8988T (cell line): ENCODE measurements around the gene TM2D3.
"Not testable (repeated sequence)": the region's sequence is repeated elsewhere in the genome, so short reads cannot be mapped to it uniquely, and the experiment has no call there.

Experiments
- DNase-seq: peaks from one replicate; pipeline ENCODE4 v3.0.0; 2011

Gene TM2D3

GRCh38 chr15:101654624-101655337 is 2.6 kb upstream of the TM2D3 start:
- not testable (repeated sequence) for DNase-seq

- no peak for DNase-seq
These were observed 2.0 kb upstream of the TM2D3 start for GRCh38 chr15:101654171-101654570.

GRCh38 chr15:101652786-101653430 is 727 bp upstream of the TM2D3 start:
- DNase-seq: no peak

- DNase-seq: no peak
These were observed 555 bp downstream of the TM2D3 start for GRCh38 chr15:101651554-101652097.

GRCh38 chr15:101650145-101650544 is 2.0 kb downstream of the TM2D3 start:
- DNase-seq: no peak

- DNase-seq: no peak
These were observed 3.8 kb downstream of the TM2D3 start for GRCh38 chr15:101648356-101648755.

- peak; percentile 34 for DNase-seq
These were observed 4.9 kb downstream of the TM2D3 start for GRCh38 chr15:101647251-101647650.

- DNase-seq: no peak
These were observed 5.5 kb downstream of the TM2D3 start for GRCh38 chr15:101646672-101647071.

GRCh38 chr15:101642361-101642760 is 9.8 kb downstream of the TM2D3 start:
- no peak for DNase-seq

- DNase-seq: no peak
These were observed 10.3 kb downstream of the TM2D3 start for GRCh38 chr15:101641894-101642293.

- no peak for DNase-seq
These were observed 10.9 kb downstream of the TM2D3 start for GRCh38 chr15:101641129-101641764.

GRCh38 chr15:101639667-101640066 is 12.5 kb downstream of the TM2D3 start:
- no peak for DNase-seq

- DNase-seq: no peak
These were observed 14.3 kb downstream of the TM2D3 start for GRCh38 chr15:101637919-101638318.

- DNase-seq: no peak
These were observed 14.7 kb downstream of the TM2D3 start for GRCh38 chr15:101637516-101637915.

GRCh38 chr15:101637038-101637437 is 15.1 kb downstream of the TM2D3 start:
- DNase-seq: no peak

- DNase-seq: no peak
These were observed 16.0 kb downstream of the TM2D3 start for GRCh38 chr15:101635944-101636727.

- DNase-seq: no peak
These were observed 18.8 kb downstream of the TM2D3 start for GRCh38 chr15:101633356-101633755.

- DNase-seq: not testable (repeated sequence)
These were observed 25.5 kb downstream of the TM2D3 start for GRCh38 chr15:101626729-101627128.

GRCh38 chr15:101625980-101626379 is 26.2 kb downstream of the TM2D3 start:
- no peak for DNase-seq

GRCh38 chr15:101625184-101625583 is 27.0 kb downstream of the TM2D3 start:
- no peak for DNase-seq

GRCh38 chr15:101623367-101624304 is 28.5 kb downstream of the TM2D3 start:
- DNase-seq: no peak

- no peak for DNase-seq
These were observed 30.2 kb downstream of the TM2D3 start for GRCh38 chr15:101621961-101622360.
